HT-29 (cell line): ENCODE measurements around the gene GGT6. TPM values are rescaled to one million over a fixed set of nuclear protein-coding genes. Genes with fewer than 3 reads are reported as not detected.

ENCODE experiments used
- DNase-seq: peaks from one replicate; pipeline ENCODE4 v3.0.0-alpha.2; 2015; ENCODE audit warnings: low spot score
- total RNA-seq: library from RNA; depleted of rRNA; stranded (reverse); fragments of >200 nt; shearing (Covaris generic); gene quantifications from 2 replicates; pipeline ENCODE4 v1.2.3, GENCODE V29; 2014

The GGT6 gene
- total RNA-seq, 1 experiment from 2014 or later = 7.0 TPM

DNA sequence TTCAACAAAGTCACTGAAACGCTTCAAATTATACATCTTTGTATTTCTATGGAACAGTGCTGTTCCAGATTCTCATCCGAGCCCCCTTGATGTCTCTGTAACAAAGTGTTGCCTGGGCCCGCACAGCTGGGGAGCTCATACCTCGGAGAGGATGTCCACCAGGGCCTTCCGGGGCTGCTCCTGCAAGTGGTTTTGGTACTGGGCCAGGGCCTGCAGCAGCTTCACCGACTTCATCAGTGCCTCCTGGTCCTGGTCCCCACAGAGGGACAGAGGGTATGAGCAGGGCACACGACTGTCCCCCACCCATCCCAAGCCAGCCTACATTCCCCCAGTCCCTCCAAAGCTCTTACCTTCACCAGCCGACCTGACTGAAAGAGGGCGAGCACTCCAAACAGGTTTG is 6.7 kb downstream of the GGT6 start:
- no peak for DNase-seq

DNA sequence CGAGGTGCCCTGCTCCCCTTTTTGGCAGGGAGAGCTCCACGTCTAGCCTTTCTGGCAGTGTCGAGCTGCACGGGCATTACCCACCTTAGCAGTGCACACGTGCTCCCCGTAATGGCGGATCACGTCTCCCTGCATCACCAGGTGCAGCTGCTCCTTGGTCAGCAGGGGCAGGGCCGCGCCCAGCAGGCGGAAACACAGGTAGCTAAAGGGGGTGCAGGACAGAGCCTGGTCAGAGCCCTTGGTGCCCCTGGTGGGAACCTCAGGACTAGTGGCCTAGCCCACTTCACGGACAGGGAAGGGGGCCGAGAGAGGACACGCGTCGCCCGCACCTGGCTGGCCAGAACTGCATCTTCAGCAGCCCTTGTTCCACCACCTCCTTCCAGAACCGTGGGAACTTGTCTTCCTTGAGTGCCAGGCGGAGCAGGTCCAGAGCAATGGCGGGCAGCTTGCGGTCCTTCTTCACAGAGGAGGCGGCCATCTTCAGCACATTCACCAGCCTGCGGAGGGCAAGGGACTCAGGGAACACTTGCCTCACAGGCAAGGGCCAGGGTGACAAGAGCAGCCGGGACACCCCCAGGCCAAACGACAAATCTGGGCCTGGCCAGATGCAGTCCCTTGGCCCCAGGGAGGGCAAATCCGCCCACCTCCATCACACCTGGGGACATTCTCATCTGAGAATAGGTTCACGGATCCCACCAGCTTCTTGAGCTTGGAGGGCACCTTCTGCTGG is 8.4 kb downstream of the GGT6 start:
- no peak for DNase-seq

DNA sequence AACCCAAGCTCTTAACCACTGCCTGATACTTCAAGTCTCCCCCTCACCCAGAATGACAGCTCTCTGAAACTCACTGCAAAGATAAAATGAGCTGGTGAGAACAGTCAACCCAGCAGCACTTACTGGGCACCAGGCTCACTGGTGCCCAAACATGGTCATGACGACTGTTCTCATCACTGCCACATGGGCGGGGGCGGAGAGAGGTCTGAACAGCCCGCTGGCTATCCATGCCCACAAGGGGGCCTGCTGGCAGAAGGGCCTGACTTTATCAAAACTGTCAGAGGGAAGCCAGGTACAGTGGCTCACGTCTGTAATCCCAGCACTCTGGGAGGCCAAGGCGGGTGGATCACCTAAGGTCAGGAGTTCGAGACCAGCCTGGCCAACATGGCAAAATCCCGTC is 9.2 kb downstream of the GGT6 start:
- peak; percentile 19 for DNase-seq

DNA sequence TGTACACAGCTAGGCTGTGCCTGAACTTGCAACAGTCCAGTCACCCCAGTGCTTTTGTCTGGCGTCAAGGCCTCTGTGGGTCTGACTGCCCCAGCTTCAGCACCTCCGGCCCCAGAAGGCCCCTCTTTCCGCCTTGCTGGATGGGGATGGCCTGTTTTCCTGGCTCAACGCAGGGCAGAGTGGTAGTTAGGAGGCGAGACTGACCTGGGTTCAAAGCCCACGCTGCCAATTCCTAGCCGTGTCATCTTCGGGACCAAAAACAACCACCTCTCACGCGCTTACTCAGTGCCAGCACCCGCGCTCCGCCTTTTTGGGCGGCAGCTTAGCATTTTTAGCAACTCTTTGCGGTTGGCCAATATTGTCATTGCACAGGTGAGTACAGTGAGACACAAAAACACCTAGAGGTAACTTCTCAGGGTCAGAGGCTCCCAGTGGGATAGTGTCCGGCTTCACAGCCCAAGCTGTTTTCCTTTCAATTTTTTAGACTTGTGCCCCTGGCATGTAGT is 9.8 kb downstream of the GGT6 start:
- no peak for DNase-seq

DNA sequence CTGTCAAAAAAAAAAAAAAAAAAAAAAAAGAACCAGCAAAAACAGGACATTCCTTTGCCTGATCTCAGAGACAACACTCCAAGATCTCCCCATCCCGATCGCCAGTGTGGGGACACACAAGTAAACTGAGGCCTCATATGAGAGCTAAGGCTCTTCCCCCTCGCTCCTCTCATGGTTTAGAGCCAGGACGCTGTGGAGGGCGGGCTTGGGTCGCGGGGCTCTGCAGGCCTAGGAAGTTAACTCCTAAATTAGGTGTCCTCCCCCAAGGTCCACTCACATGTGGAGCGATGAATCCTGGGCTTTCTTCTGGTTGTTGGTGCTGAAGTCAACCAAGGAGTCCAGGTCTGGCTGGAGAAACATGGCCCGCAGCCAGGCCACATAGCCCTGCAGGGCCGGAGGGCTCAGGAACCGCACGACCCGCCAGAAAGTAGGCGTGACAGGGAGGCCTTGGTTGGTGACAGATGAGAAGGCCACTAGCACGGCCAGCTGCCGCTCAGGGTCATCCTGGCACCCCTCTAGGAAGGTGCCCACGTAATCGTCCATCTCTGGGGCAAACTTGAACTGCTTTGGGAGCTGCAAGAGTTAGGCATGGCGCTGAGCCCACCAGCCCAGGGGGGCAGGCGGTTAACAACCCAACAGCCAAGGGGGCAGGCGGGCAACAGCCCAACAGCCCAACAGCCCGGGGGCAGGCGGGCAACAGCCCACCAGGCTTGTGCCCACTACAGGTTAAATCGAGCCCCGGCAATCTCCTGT is 10.4 kb downstream of the GGT6 start:
- no peak for DNase-seq

- no peak for DNase-seq
Observed at GRCh38 chr17:4548721-4549531, 11.5 kb downstream of the GGT6 start.

- DNase-seq = no peak
Observed at GRCh38 chr17:4548061-4548461, 12.3 kb downstream of the GGT6 start.

DNA sequence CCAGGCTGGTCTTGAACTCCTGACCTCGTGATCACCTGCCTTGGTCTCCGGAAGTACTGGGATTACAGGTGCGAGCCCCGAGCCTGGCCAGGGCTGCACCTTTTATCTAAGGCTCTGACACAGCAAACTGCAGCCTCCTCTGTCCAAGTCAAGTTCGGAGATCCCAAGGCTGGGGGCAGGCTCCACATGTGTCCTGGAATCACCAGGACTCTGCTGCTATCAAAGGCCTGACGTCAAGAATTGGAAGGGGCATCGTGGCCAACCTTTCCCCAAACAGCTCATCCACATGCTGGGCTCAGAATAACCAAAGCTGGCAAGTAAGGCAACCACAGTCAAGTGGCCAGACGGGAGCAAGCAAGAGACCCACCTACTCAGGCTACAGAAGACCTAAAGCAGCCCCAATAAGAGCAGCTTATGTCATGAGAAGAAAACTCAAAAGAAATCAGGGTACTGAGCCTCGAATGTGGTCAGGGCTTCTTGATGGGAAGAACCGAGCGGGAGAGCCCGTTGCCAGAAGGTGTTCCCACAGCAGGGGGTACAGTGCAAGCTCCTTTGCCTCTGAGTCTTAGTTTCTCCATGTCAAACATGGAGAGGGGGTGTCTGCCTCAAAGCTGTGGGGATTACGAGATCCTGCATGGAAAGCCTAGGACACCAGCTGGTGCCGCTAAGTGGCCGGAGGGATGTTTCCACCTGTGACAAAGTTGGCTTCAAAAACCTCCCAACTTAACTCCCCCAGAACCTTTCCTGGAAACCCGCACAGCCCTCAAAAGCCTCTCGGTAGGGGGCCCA is 13.1 kb downstream of the GGT6 start:
- no peak for DNase-seq

DNA sequence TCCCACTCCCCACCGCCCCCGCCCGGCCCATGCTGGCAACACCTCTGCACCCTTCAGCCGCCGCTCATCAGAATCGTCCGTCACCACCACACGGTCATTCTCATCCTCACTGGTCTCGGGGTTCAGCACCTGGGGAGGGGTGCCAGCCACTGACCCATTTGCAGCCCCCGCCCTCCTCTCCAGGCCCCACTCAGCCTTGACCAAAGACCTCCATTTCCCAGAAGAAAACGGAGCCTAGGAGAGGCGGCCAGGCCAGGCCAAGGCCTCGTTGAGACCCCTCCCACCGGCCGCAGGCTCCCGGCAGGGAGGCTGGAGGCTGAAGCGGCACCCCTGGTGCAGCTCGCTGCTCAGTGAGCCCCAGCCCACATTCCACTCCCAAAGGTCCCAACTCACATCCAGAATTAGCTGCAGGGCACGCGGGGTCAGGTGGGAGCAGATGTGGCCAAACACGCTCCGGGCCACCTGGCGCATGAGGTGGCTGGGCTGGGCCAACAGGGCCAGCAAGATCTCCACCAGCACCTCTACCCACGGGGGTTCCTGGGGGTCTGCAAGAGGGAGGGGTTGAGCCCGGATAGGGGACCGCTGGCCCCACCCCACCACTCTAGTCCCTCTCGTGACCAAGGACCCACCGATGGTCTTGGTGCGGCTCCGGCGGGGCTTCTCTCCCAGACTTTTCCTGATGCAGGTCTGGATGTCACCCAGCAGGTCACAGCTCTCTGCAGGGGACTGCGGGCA is 15.0 kb downstream of the GGT6 start:
- DNase-seq = no peak

DNA sequence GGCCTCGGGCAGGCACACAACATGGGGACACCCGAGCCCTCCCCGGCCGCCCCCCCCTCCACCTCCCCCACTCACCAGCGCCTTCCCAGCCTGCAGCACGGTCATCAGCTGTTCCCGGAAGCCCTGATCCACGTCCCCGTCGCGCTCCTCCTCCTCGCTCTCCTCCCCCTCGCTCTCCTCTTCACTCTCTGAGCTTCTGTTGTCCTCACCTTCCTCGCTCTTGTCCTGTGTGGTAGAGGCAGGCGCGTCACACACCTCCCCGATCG is 15.5 kb downstream of the GGT6 start:
- DNase-seq = no peak

- no peak for DNase-seq
Observed at GRCh38 chr17:4544135-4544950, 16.0 kb downstream of the GGT6 start.

DNA sequence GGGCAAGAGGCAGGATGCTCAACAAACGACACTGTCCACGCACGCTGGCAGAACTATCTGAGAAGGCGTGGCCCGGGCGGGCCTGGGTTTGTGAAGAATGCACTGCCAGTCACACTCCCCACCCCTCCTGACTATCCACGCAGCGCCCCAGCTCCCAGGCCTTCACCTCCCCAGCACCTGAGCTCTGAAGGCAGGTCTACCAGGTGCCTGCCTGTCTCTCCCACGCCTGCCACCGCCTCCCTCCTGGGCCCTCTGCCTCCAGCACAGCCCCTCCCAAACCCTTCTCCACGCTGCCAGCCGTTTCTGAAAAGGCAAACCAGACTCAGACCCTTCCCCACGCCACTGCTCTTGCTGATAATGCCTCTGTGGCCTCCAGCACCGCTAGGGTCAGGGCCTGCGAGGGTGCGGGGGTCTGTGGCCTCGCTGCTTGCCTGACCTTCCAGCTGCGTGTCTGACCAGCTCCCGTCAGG is 16.8 kb downstream of the GGT6 start:
- DNase-seq = peak; percentile 45

- DNase-seq = no peak
Observed at GRCh38 chr17:4542726-4543191, 17.6 kb downstream of the GGT6 start.

DNA sequence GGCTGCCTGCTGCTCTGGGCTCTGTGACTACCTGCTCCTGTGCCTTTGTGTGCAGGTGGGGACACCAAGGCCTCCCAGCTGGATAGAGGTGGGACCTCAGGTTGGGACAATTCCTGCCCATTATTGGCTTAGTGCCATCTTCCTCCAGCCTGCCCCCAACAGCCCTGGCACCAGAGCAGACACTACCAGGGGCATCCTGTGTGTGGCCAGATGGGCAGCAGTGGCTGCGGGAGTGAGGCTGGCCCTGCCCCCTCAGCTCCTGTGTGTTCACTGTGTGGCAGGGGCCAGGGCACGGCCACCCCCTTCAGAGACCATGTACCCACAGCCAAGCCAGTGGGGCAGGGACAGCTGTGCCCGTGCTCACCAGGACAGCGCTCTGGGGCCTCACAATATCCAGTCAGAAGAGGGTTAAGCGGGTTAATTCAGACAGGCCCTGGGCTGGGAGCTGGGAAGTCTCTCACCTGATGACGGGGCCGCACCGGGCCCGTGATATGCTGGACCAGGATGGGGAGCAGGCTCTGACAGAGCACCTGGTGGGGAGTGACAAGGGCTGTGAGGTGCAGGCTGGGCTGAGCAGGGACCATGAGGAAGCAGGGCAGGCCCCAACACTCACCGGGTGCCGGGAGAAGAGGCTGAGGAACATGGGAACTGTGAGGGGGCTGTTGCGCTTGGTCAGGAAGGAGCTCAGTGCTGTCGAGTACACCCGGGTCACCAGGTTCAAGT is 18.2 kb downstream of the GGT6 start:
- DNase-seq = no peak

GRCh38 chr17:4541328-4542002 is 18.9 kb downstream of the GGT6 start:
- DNase-seq = no peak

GRCh38 chr17:4540687-4541327 is 19.6 kb downstream of the GGT6 start:
- peak; percentile 66 for DNase-seq

DNA sequence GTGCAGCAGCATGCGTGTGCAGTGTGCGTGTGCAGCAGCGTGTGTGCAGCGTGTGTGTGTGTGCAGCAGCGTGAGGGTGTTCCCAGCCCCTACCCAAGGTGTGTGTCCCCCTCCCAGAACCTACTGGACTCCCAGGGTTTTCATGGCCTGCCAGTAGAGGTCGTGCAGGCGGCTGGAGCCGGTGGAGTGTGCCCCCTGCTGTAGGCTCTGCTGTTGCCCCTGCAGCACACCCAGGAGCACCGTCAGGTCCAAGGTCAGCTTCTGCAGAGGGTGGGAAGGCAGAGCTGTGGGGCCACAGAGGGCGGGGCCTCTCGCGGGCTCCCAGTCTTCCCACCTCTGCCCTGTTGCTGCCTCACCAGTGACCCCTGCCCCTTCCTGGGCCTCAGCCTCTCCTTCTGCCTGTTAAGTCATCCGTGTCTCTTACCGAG is 20.1 kb downstream of the GGT6 start:
- peak; percentile 42 for DNase-seq
